GM12801 (cell line): ENCODE data around the gene SPOP.

Source experiments
- TF ChIP-seq, protein P1 (sequence below): IDR thresholded peaks from one replicate; pipeline ENCODE4 v1.5.1; 2011; ENCODE audit warnings: control low read depth; ENCODE audit not compliant: insufficient read length; ENCODE audit errors: extremely low read depth

SPOP gene

DNA sequence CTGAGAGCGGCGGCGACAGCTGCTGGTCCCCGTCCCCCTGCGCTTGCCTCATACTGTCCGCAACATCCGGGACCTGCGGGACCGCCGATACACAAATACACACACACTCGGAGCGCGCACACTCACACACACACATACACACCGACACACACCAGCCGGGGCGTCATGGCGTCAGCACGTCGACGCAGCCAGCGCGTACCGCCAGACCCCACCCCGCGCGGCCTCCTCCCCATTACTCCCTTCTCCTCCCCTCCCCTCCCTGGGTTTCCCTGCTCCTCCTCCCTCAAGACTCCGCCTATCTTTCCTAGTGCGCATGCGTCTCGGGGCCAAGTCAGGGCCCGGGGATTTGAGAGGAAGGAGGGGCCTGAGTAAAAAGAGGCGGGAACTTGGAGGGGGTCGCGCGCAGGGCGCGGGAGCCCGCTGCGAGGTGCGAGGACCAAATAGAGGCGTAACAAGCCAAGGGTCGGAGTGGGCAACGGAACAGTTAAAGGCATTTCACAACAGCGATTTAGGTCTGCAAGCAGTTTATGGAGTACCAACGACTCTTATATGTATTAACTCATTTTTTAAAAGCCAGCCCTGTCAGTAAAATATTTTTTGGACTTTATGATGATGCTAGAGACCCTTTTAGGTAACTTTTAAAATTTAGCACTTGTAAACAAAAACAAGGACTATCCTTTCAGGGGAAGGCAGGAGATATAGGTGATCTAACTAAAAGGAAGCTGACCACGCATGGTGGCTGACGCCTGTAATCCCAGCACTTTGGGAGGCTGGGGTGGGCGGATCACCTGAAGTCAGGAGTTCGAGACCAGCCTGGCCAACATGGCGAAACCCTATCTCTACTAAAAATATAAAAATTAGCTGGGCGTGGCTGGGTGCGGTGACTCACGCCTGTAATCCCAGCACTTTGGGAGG, at the start of gene SPOP:
TSS of gene SPOP (minus strand) at position 165 of the 915 bp plus-strand sequence. CDS start 55,287 bp downstream, outside the sequence.
- TF ChIP-seq, protein P1, sequence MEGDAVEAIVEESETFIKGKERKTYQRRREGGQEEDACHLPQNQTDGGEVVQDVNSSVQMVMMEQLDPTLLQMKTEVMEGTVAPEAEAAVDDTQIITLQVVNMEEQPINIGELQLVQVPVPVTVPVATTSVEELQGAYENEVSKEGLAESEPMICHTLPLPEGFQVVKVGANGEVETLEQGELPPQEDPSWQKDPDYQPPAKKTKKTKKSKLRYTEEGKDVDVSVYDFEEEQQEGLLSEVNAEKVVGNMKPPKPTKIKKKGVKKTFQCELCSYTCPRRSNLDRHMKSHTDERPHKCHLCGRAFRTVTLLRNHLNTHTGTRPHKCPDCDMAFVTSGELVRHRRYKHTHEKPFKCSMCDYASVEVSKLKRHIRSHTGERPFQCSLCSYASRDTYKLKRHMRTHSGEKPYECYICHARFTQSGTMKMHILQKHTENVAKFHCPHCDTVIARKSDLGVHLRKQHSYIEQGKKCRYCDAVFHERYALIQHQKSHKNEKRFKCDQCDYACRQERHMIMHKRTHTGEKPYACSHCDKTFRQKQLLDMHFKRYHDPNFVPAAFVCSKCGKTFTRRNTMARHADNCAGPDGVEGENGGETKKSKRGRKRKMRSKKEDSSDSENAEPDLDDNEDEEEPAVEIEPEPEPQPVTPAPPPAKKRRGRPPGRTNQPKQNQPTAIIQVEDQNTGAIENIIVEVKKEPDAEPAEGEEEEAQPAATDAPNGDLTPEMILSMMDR = no peak

DNA sequence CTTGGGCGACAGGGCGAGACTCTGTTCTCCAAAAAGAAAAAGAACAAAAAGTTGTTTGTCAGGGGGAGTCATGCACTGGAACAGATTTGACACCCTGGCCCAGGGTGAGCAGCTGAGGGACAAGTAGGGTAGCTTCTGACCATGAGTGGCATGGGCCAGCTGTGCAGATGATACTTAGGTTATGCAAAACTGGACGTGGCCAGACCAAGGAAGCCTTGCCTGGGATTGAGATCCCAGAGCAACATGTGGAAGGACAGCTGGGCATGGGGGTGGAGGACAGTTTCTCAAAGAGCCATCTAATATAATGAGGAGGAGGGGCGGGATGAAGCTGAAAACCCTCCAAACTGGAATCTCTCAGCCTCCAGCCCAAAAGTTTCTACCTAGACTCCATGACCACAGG, 49.5 kb upstream of the SPOP start:
- TF ChIP-seq, protein P1 = no peak

DNA sequence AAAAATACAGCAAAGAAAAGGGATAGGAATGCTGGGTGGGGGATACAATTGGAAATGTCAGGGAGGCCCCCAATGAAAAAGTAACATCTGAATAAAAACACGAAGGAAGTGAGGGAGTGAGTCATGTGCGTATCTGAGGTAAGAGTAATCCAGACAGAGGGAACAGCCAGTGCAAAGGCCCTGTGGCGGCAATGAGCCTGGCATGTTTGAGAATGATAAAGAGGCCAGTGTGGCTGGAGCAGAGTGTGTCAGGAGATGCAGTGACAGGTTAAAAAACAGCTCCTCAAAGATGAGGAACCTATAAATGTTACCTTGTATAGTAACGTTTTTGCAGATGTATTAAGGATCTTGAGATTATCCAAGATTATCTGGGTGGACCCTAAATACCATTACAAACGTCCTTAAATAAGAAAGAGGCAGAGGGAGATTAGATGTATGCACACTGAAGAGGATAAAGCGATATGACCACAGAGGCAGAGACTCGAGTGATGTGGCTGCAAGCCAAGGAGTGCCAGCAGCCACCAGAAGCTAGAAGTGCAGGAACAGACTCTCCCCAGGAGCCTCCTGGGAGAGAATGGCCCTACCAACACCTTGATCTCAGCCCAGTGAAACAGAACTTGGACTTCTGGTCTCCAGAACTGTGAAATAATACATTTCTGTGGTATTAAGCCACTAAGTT, 47.7 kb upstream of the SPOP start:
- TF ChIP-seq, protein P1 = no peak

DNA sequence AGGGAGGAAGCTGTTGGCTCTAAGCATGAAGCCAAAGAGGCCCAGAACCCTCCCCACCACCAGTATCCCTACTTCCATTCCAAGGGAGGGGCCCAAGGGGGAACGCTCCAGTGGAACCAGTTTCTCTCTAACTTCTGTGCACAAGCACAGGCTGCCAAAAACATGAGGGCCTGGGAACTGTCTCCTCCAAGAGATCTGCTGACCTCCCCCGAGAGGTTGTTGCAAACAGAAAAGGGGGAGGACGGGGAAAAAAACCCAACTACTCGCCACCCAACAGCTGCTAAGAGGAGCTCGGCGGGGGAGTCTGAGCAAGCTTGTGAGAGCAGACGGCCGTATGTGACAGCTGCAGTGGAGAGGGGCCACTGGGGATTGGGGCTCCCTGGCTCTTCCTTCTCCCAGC, 45.5 kb upstream of the SPOP start:
- TF ChIP-seq, protein P1 = no peak

DNA sequence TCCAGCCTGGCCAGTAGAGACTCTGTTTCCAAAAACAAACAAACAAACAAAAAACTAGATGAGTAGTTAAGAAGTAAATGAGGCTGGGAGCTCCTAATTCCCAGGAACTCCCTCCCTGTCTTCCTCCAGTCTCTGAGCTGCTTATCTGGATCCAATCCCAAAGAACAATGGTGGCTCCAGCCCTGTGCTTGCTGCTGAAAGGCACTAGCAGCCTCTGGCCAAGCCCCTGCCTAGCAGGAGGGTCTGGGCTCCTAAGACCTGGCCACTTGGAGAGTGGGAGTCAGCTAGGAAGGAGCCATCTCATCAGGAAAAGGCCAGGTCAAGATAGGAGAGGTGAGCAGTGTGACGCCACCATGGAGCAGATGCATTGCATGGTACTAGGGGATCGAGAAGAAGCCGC, 44.2 kb upstream of the SPOP start:
- TF ChIP-seq, protein P1 = no peak

DNA sequence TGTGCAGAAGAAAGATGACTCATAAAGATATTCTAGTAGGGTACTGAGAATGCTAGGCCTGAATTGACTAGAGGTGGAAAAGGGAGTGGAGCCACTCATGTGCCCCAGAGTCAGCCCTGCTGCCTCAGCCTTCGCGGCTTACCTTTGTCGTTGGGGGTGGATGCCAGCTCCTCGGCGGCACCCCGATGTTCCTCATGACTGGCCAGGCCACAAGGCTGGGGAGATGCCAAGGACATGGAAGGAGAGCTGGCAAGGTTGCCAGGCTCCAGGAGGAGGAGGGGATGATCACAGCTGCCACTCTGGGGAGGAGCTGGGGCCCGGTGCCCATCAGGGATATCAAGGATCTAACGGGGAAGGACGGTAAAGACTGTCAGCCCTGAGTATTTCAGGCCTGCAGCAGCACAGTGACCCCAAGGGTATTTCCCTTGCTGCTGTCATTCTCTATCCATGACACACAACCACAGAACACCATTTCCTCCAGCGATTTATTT, 39.5 kb upstream of the SPOP start:
- TF ChIP-seq, protein P1 = no peak

DNA sequence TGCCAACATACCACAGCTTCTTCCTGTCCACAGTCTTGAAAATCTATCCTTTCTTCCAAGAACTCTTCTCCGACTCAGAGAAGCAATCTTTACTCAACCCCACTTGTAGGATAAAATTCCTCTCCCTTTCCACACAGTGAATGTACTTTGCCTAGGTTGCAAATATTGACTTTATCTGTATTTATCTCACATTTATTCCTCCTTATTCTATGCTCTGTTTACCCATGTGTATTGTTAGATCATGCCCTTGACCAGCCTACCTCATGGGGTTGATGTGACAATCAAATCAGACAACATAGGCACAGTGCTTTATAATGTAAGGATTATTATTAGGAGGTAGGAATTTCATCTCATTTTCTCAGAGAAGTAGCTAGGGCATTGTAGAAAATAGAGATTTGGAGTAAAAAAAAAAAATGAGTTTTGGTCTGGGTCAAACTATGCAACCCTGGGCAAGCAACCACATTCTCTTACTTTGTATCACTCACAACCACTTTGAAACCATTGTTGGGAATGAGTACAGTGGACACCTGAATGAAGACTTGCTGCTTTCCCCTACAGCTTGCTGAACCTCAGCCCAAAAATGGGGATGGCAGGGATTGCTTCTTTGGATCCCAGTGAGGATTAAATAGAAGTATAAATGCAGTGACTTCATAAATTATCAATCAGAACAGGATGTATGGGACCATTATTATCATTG, 38.9 kb upstream of the SPOP start:
- TF ChIP-seq, protein P1 = no peak
